Activated T-cell treated with anti-CD3 and anti-CD28 coated beads, Interleukin-2, amount 50 U/mL, for 4 hours (primary cell): Measurements from ENCODE around the gene PSTPIP1. TPM values are rescaled to one million over a fixed set of nuclear protein-coding genes. Genes with fewer than 3 reads are reported as not detected.
"Not testable (repeated sequence)": the region's sequence is repeated elsewhere in the genome, so short reads cannot be mapped to it uniquely, and the experiment has no call there.

Experiments
- ATAC-seq, 2 donors: fragments of 200-7000 bp; cut with Tn5 transposase; one replicate each; pipeline ENCODE4 v1.10.0; 2021
- DNase-seq: peaks from one replicate; pipeline ENCODE4 v3.0.0-alpha.2; 2020
- H3K27me3 Mint-ChIP-seq: one replicate; pipeline ENCODE4 v1.8.0; 2021; ENCODE audit warnings: low read depth, mixed read lengths
- H3K36me3 Mint-ChIP-seq: one replicate; pipeline ENCODE4 v1.8.0; 2022; ENCODE audit warnings: mixed read lengths; ENCODE audit not compliant: insufficient read depth
- H3K4me1 Mint-ChIP-seq: one replicate; pipeline ENCODE4 v1.8.0; 2021; ENCODE audit warnings: low read depth, mixed read lengths
- H3K4me3 Mint-ChIP-seq: one replicate; pipeline ENCODE4 v1.8.0; 2021; ENCODE audit warnings: mild to moderate bottlenecking, moderate library complexity, mixed read lengths
- H3K9me3 Mint-ChIP-seq: one replicate; pipeline ENCODE4 v1.8.0; 2021; ENCODE audit warnings: mixed read lengths
- total RNA-seq, 3 donors: library from RNA; stranded (reverse); gene quantifications; one replicate each; pipeline ENCODE4 v1.2.1, GENCODE V29; 2021

The PSTPIP1 gene
- total RNA-seq, result 100 to 1,000 TPM in 1 of 3 donors, 10 to 100 TPM in 2; 85.4 to 130 (median 92.1) TPM

DNA sequence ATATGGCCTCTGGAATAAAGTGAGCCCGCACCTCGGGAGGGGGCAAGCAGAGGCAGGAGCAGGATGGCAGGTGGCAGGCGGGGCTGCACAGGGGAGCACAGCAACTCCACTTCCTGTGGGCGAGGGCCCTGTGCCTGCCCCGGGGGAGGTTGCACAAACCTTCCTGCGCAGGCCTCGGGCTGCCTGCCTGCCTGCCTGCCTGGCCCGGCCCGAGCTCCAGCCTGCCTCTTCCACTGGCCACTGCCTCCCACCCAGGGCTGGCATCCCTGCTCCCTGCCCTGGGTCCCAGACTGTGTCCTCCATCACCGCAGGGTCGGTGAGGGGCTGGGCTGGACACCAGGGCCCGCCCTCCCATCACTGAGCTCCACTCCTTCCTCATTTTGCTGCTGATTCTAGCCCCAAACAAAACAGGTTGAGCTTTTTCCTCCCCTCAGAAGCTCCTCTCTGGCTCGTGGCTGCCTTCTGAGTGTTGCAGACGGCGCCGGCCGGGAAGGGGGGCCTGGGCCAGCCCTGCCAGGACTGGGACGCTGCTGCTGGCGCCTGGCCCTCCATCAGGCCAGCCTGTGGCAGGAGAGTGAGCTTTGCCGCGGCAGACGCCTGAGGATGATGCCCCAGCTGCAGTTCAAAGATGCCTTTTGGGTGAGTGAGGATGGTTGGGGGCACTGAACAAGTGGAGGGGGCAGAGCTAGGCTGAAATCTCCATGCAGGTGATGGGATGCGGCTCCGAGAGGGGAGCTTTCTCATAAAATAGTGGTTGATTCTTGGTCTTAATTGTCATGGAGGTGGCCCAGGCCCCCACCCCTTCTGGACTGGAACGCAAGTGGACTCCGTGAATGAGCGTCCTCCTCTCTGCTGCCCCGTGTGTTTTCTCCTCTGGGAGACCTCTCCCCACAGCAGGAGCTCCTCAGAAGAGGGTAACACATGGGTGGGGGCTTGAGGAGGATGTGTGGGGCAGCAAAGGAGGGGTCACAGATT lies at the start of gene PSTPIP1:
Gene PSTPIP1 (plus strand): TSS at position 156 of the 975 bp plus-strand sequence. CDS start 448 bp downstream, at position 604.
- no peaks in the 10 kb centered on the region for H3K9me3 Mint-ChIP-seq
- ATAC-seq (peak; percentile 68 to 73), DNase-seq (peak; percentile 54)
- H3K4me1 Mint-ChIP-seq, result peaks cover 61% of the 10 kb centered on the region
- H3K4me3 Mint-ChIP-seq, result peak within 1 kb of the TSS; percentile 95
- H3K27me3 Mint-ChIP-seq, result no peaks in the 10 kb centered on the region
- no peaks in the 10 kb centered on the region for H3K36me3 Mint-ChIP-seq

- no peak for DNase-seq
- Mint-ChIP-seq H3K4me3 (no peak overlapping the region), H3K9me3 (no peaks in the 10 kb centered on the region), H3K4me1 (peaks cover 2% of the 10 kb centered on the region), H3K27me3 (no peaks in the 10 kb centered on the region), H3K36me3 (peaks cover 35% of the 10 kb centered on the region)
- no peak for ATAC-seq
Observed at GRCh38 chr15:76945494-76946093, 49.3 kb upstream of the PSTPIP1 start.

DNA sequence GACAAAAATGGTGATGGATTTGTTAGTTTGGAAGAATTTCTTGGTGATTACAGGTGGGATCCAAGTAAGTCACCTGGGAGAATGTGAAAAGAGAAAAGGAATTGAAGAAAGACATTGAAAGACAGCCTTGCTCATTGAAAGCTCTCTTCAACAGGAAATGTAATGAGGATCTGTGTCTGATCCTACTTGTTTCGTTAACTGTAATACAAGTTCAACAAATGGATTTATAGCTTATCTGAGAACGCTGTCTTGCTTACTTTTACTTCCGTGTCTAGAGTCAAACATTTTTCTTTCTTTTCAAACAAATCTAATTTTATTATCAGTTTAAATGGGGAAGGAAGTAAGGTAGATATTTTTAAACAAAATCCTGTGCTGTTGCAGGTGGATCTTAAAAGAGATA lies 47.5 kb upstream of the PSTPIP1 start:
- Mint-ChIP-seq H3K4me1 (peaks cover 11% of the 10 kb centered on the region), H3K27me3 (no peaks in the 10 kb centered on the region), H3K4me3 (no peak overlapping the region), H3K9me3 (no peaks in the 10 kb centered on the region), H3K36me3 (peaks cover 40% of the 10 kb centered on the region)
- DNase-seq, result no peak
- ATAC-seq, result no peak

GRCh38 chr15:76951220-76951619 lies 43.7 kb upstream of the PSTPIP1 start:
- H3K9me3 Mint-ChIP-seq, result no peaks in the 10 kb centered on the region
- no peak overlapping the region for H3K4me3 Mint-ChIP-seq
- peaks cover 21% of the 10 kb centered on the region for H3K36me3 Mint-ChIP-seq
- peaks cover 11% of the 10 kb centered on the region for H3K4me1 Mint-ChIP-seq
- no peaks in the 10 kb centered on the region for H3K27me3 Mint-ChIP-seq
- DNase-seq (no peak), ATAC-seq (no peak)

- peaks cover 9% of the 10 kb centered on the region for H3K4me1 Mint-ChIP-seq
- ATAC-seq (no peak), DNase-seq (no peak)
- no peaks in the 10 kb centered on the region for H3K27me3 Mint-ChIP-seq
- no peaks in the 10 kb centered on the region for H3K9me3 Mint-ChIP-seq
- peaks cover 8% of the 10 kb centered on the region for H3K36me3 Mint-ChIP-seq
- H3K4me3 Mint-ChIP-seq, result no peak overlapping the region
Observed at GRCh38 chr15:76953913-76954312, 41.0 kb upstream of the PSTPIP1 start.

- ATAC-seq, result no peak
- no peak overlapping the region for H3K4me3 Mint-ChIP-seq
- DNase-seq, result no peak
- no peaks in the 10 kb centered on the region for H3K9me3 Mint-ChIP-seq
- H3K36me3 Mint-ChIP-seq, result peaks cover 5% of the 10 kb centered on the region
- peaks cover 9% of the 10 kb centered on the region for H3K4me1 Mint-ChIP-seq
- H3K27me3 Mint-ChIP-seq, result no peaks in the 10 kb centered on the region
Observed at GRCh38 chr15:76954744-76955143, 40.2 kb upstream of the PSTPIP1 start.

GRCh38 chr15:76961268-76962011 lies 33.5 kb upstream of the PSTPIP1 start:
- no peak overlapping the region for H3K4me3 Mint-ChIP-seq

DNA sequence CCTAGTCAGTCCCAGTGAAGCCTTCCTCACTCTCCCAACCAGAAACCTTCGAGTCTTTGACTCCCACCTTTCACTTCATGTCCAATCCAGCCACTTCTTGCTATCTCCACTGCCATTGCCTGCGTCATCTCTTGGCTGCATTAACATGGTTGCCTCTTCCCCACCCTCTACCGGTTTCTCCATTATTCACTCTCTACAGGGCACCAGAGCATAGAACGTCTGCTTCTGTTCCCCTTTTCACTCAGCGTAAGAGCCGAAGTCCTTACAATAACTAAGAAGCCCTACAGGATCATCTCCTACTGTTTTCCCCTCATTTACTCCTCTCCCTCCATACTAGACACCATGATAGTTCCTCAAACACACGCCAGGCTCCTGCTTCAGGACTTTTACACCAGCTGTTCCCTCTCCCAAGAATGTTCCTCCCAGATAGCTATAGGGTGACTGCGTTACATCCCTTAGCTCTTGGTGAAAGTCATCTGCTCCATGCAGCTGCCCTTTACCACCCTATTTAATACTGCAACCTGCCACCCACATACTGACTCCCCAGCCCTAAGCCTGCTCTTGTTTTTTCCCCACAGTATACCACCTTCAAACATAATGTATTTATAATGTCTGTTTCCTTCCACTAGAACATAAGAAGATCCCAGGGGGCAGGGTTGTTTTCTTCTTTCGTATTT lies 32.5 kb upstream of the PSTPIP1 start:
- Mint-ChIP-seq H3K4me1 (no peaks in the 10 kb centered on the region), H3K27me3 (peaks cover 11% of the 10 kb centered on the region), H3K9me3 (no peaks in the 10 kb centered on the region), H3K36me3 (no peaks in the 10 kb centered on the region), H3K4me3 (no peak overlapping the region)
- DNase-seq (no peak), ATAC-seq (no peak)

More at GRCh38 chr15:76961268-76962011, 33.5 kb upstream of the PSTPIP1 start:
- H3K27me3 Mint-ChIP-seq, result peaks cover 11% of the 10 kb centered on the region
- no peaks in the 10 kb centered on the region for H3K9me3 Mint-ChIP-seq
- ATAC-seq (no peak), DNase-seq (no peak)
- no peaks in the 10 kb centered on the region for H3K4me1 Mint-ChIP-seq
- H3K36me3 Mint-ChIP-seq, result no peaks in the 10 kb centered on the region

DNA sequence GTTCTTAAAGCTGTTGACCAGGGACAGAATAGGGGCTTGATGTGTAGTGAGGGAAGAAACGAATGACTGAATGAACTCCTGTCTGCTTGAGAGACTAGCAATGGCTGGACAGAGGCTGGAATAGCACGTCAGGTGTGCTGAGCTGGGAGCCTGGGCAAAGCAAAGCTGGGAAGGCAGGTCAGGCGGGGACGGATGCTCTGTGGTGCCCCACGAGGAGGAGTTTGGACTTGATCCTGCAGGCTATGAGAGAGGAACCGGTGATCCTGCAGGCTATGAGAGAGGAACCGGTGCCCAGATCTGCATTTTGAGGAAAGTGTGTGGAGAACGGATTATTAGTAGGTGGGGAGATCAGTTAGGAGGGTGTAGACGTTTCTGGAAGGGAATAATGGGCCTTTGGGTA lies 31.3 kb upstream of the PSTPIP1 start:
- Mint-ChIP-seq H3K36me3 (no peaks in the 10 kb centered on the region), H3K4me3 (no peak overlapping the region), H3K27me3 (peaks cover 11% of the 10 kb centered on the region), H3K9me3 (no peaks in the 10 kb centered on the region), H3K4me1 (no peaks in the 10 kb centered on the region)
- DNase-seq, result no peak
- ATAC-seq, result no peak

DNA sequence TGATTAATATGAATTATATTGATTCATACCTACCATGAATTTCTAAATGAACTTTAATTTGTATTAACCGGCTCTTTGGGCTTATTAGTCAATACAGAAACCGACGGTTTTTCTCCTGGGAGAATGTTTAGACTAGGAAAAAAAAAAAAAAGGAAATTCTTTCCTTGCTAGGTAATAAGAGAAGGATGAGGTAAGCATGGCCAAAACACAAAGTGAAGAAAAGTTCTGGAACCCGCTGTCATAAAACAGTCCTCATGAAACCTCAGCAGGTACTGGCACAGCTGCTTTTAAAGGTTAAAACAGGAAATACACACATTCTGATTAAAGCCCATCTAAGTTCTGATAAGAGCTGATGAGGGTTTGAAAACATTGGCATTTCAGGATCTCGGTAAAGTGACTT lies 30.8 kb upstream of the PSTPIP1 start:
- H3K27me3 Mint-ChIP-seq, result peaks cover 11% of the 10 kb centered on the region
- no peak for ATAC-seq

DNA sequence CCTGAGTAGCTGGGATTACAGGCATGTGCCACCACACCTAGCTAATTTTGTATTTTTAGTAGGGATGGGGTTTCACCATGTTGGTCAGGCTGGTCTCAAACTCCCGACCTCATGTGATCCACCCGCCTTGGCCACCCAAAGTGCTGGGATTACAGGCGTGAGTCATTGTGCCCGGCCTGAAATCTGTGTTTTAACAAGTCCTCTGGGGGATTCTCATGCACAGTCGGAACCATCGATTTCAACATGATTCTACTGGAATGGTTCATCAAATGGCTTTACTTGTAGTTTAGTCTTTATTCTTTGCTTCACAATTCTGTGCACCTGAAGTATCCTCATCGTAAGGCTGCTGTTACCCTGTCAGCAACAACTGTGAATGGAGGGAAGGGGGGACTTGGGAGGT lies 28.9 kb upstream of the PSTPIP1 start:
- H3K4me3 Mint-ChIP-seq, H3K9me3 Mint-ChIP-seq, H3K27me3 Mint-ChIP-seq, H3K36me3 Mint-ChIP-seq, DNase-seq, ATAC-seq, H3K4me1 Mint-ChIP-seq: not testable (repeated sequence)

More for the DNA sequence above, 30.8 kb upstream of the PSTPIP1 start:
- Mint-ChIP-seq H3K36me3 (no peaks in the 10 kb centered on the region), H3K4me3 (no peak overlapping the region), H3K4me1 (no peaks in the 10 kb centered on the region), H3K9me3 (no peaks in the 10 kb centered on the region)
- no peak for DNase-seq

- Mint-ChIP-seq H3K4me3 (no peak overlapping the region), H3K9me3 (no peaks in the 10 kb centered on the region), H3K36me3 (no peaks in the 10 kb centered on the region), H3K27me3 (peaks cover 5% of the 10 kb centered on the region), H3K4me1 (no peaks in the 10 kb centered on the region)
- ATAC-seq (no peak), DNase-seq (no peak)
Observed at GRCh38 chr15:76967067-76967466, 27.9 kb upstream of the PSTPIP1 start.

GRCh38 chr15:76968306-76968705 lies 26.6 kb upstream of the PSTPIP1 start:
- no peaks in the 10 kb centered on the region for H3K4me1 Mint-ChIP-seq

More at GRCh38 chr15:76968306-76968705, 26.6 kb upstream of the PSTPIP1 start:
- ATAC-seq, result no peak
- no peak for DNase-seq
- H3K4me3 Mint-ChIP-seq, result no peak overlapping the region
- H3K9me3 Mint-ChIP-seq, result no peaks in the 10 kb centered on the region
- H3K27me3 Mint-ChIP-seq, result peaks cover 2% of the 10 kb centered on the region
- H3K36me3 Mint-ChIP-seq, result no peaks in the 10 kb centered on the region
